HepG2 (cell line): ENCODE measurements around the gene MT1M.

Source experiments
- CTCF ChIP-seq: sonication (generic); formaldehyde crosslinking; IDR thresholded peaks from 2 replicates; pipeline ENCODE4 v1.5.0; 2020; ENCODE audit warnings: mild to moderate bottlenecking, missing genetic modification reagents, moderate library complexity
- GABPA ChIP-seq, 2 experiments: IDR thresholded peaks; 2 replicates each; pipeline ENCODE4 v1.6.1; 2011 to 2016; ENCODE audit warnings: low read depth in 2 of 2, low read length in 1 of 2, missing biosample characterization in 1 of 2, missing genetic modification characterization in 1 of 2
- KAT7 ChIP-seq: IDR thresholded peaks from 2 replicates; pipeline ENCODE4 v1.6.1; 2018; ENCODE audit warnings: borderline replicate concordance, missing compliant biosample characterization
- KDM5A ChIP-seq: fragments of 200-600 bp; sonication (generic); IDR thresholded peaks from 2 replicates; pipeline ENCODE4 v1.7.0; 2018; ENCODE audit warnings: antibody characterized with exemption, mild to moderate bottlenecking, low read length, borderline replicate concordance
- NFRKB ChIP-seq: fragments of 450-650 bp; IDR thresholded peaks from 2 replicates; pipeline ENCODE4 v1.6.1; 2017
- RFX5 ChIP-seq: IDR thresholded peaks from 2 replicates; pipeline ENCODE4 v1.6.1; 2011; ENCODE audit warnings: low read depth, low read length, improper control_type of control experiment
- SUZ12 ChIP-seq: fragments of 150-350 bp; IDR thresholded peaks from 2 replicates; pipeline ENCODE4 v1.6.1; 2014; ENCODE audit warnings: low read depth, low read length
- TFE3 ChIP-seq: IDR thresholded peaks from 2 replicates; pipeline ENCODE4 v1.6.1; 2016
- XBP1 ChIP-seq: sonication (generic); formaldehyde crosslinking; IDR thresholded peaks from 2 replicates; pipeline ENCODE4 v1.5.0; 2020; ENCODE audit warnings: missing genetic modification reagents
- ZNF577 ChIP-seq: sonication (generic); formaldehyde crosslinking; IDR thresholded peaks from 2 replicates; pipeline ENCODE4 v1.4.0; 2020; ENCODE audit warnings: mild to moderate bottlenecking, low read depth, missing genetic modification reagents, borderline replicate concordance

GRCh38 chr16:56679078-56679730 is 46.7 kb downstream of the MT1M start:
- TF ChIP-seq CTCF (CRISPR knock-in tag) (no peak), KAT7 (no peak), RFX5 (no peak), GABPA (IDR thresholded peaks at IDR 0.05; ENCODE audit: low read depth, low read length) (no peak), GABPA (CRISPR knock-in tag; IDR thresholded peaks at IDR 0.05; ENCODE audit: low read depth) (no peak), ZNF577 (CRISPR knock-in tag) (no peak), TFE3 (CRISPR knock-in tag) (no peak), SUZ12 (no peak), XBP1 (CRISPR knock-in tag) (no peak), KDM5A (no peak), NFRKB (no peak)
